Activated CD4-positive, alpha-beta T cell treated with anti-CD3 and anti-CD28 coated beads, Interleukin-2, amount 10 ng/mL, durations not matched to agents 24 days and 14 days (primary cell): ENCODE results near the gene MUC13. TPM values are rescaled to one million over a fixed set of nuclear protein-coding genes. Genes with fewer than 3 reads are reported as not detected.

ENCODE experiments used
- DNase-seq: peaks from one replicate; pipeline ENCODE4 v3.0.0; 2022
- H3K27ac Mint-ChIP-seq: one replicate; pipeline ENCODE4 v1.8.0; 2022; ENCODE audit warnings: mild to moderate bottlenecking, mixed read lengths
- H3K27me3 Mint-ChIP-seq: one replicate; pipeline ENCODE4 v1.8.0; 2022; ENCODE audit warnings: mixed read lengths
- H3K36me3 Mint-ChIP-seq: one replicate; pipeline ENCODE4 v1.8.0; 2022; ENCODE audit warnings: low read depth, mild to moderate bottlenecking, mixed read lengths
- H3K4me1 Mint-ChIP-seq: one replicate; pipeline ENCODE4 v1.8.0; 2021; ENCODE audit warnings: mixed read lengths
- H3K4me3 Mint-ChIP-seq: one replicate; pipeline ENCODE4 v1.8.0; 2022; ENCODE audit warnings: mild to moderate bottlenecking, moderate library complexity, mixed read lengths
- H3K9me3 Mint-ChIP-seq: one replicate; pipeline ENCODE4 v1.8.0; 2021; ENCODE audit warnings: mixed read lengths
- intact Hi-C: fragments of 100-400 bp; cut with micrococcal nuclease; formaldehyde crosslinking; loops from one replicate; pipeline ENCODE4 v1.15.1; 2023
- total RNA-seq: library from RNA; stranded (reverse); gene quantifications from 2 replicates; pipeline ENCODE4 v1.2.3, GENCODE V29; 2022

The MUC13 gene
- total RNA-seq, 1 donor from 2014 or later: not detected

DNA sequence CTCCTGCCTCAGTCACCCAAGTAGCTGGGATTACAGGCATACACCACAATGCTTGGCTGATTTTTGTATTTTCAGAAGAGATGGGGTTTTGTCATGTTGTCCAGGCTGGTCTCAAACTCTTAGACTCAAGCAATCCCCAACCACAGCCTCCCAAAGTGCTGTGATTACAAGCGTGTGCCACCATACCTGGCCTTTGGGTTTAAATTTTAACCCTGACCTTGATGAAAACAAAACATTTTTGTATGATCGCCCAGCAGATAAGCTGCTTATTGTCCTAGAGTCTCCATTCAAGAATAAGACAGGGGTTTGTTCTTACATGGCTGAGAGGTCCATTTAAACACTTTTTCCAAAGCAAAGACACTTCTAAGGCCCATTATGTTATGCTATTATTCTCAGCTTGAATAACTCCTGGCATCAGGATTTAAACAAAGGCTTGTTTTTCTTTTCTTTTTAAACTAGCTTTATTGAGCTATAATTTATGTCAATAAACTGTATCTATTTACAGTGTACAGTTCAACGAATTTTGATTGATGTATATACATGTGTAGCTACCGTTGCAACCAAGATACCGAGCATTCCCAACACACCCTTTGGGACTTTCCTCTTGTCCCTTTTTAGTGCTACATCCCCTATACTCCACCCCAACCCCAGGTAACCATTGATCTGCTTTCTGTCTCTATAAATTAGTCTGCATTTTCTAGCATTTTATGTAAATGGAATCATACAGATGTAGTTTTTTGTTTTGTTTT, 1.4 kb upstream of the MUC13 start:
- no peaks in the 10 kb centered on the region for H3K36me3 Mint-ChIP-seq
- intact Hi-C loops: no loop called here
- H3K9me3 Mint-ChIP-seq: no peaks in the 10 kb centered on the region
- H3K4me3 Mint-ChIP-seq: no peak overlapping the region
- DNase-seq: no peak
- H3K4me1 Mint-ChIP-seq: peaks cover 2% of the 10 kb centered on the region
- H3K27ac Mint-ChIP-seq: no peak overlapping the region
- H3K27me3 Mint-ChIP-seq: peaks cover 39% of the 10 kb centered on the region

- no peaks in the 10 kb centered on the region for H3K9me3 Mint-ChIP-seq
- peaks cover 2% of the 10 kb centered on the region for H3K4me1 Mint-ChIP-seq
- no peak overlapping the region for H3K4me3 Mint-ChIP-seq
- no peaks in the 10 kb centered on the region for H3K36me3 Mint-ChIP-seq
- intact Hi-C loops: no loop called here
- peaks cover 43% of the 10 kb centered on the region for H3K27me3 Mint-ChIP-seq
- no peak for DNase-seq
- H3K27ac Mint-ChIP-seq: no peak overlapping the region
Measured at GRCh38 chr3:124935264-124935663, 713 bp upstream of the MUC13 start.

DNA sequence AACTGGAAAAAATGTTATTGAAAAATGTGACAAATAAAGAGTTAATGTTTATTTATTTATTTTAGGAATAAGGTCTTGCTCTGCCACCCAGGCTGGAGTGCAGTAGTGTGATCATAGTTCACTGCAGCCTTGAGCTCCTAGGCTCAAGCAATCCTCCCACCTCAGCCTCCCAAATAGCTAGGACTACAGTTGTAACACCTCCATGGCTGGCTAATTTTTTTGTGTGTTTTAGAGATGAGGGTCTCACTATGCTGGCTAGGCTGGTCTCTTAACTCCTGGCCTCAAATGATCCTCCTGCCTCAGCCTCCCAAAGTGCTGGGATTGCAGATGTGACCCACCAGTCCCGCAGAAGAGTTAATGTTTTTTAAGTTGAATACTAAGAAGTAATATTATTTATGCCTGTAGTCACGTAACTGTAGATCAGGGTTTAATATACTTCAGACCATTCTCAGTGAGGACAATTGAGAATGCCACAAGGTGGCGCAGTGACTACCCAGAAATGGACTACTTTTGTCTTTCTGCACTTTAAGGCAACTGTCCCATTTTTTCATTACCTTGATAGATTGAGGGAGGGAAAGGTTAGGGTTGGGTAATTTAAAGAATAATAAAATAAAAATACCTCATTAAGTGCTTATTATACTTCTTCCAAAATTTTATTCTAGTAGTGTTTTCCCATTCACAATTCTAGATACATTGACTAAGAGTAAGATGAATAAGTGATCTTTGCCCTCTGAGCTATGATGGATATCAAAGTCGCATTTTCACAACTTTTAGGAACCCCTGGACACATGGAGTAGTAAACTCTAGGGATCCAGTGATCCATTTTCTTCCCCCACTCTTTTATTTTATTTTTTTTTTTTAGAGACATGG, 6.0 kb downstream of the MUC13 start:
- DNase-seq: peak; percentile 87
- no peak overlapping the region for H3K27ac Mint-ChIP-seq
- H3K27me3 Mint-ChIP-seq: peaks cover 44% of the 10 kb centered on the region
- intact Hi-C loops: loop anchor here (1.0 kb wide), 3 partner anchors 274 to 657 kb away; no protein-coding TSS in a partner anchor
- no peak overlapping the region for H3K4me3 Mint-ChIP-seq
- peaks cover 6% of the 10 kb centered on the region for H3K4me1 Mint-ChIP-seq
- no peaks in the 10 kb centered on the region for H3K36me3 Mint-ChIP-seq
- H3K9me3 Mint-ChIP-seq: no peaks in the 10 kb centered on the region

GRCh38 chr3:124927574-124928045, 6.9 kb downstream of the MUC13 start:
- Mint-ChIP-seq H3K4me1 (peaks cover 4% of the 10 kb centered on the region), H3K27me3 (peaks cover 44% of the 10 kb centered on the region), H3K27ac (no peak overlapping the region), H3K9me3 (no peaks in the 10 kb centered on the region), H3K36me3 (no peaks in the 10 kb centered on the region), H3K4me3 (no peak overlapping the region)
- DNase-seq: no peak
- intact Hi-C loops: loop anchor here (1.0 kb wide), 3 partner anchors 275 to 658 kb away; no protein-coding TSS in a partner anchor

DNA sequence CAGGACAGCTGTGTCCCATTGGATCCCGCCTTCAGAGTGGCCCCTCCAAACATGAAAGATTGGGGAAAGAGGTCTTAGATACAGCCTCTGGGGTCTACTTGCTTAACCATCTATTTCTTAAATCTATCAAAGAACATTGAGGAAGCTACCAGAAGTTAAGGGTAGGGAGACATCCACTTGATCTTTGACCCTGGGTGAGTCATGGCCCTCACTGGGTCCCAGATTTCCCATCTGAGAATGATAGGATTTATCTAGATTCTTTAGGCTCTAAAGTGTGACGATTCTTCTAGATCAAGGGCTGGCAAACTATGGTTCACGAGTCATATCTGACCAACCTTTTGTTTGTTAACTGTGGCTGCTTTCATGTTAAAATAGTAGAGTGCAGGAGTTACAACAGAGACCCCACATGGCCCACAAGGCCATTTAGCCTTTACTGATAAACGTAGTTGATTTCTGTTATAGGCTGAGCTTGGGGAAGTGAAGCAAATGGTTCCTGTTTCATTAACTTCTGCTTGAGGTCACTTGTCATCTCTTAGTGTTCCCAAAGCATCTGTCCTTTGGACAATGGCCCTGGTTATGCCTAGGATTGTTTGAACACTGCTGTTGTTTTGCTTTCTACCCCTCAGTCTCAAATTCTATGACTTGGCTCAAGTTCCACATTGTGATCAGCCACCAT, 8.0 kb downstream of the MUC13 start:
- H3K36me3 Mint-ChIP-seq: no peaks in the 10 kb centered on the region
- H3K27ac Mint-ChIP-seq: no peak overlapping the region
- peaks cover 3% of the 10 kb centered on the region for H3K4me1 Mint-ChIP-seq
- DNase-seq: no peak
- H3K4me3 Mint-ChIP-seq: no peak overlapping the region
- intact Hi-C loops: no loop called here
- H3K9me3 Mint-ChIP-seq: no peaks in the 10 kb centered on the region
- H3K27me3 Mint-ChIP-seq: peaks cover 46% of the 10 kb centered on the region

- Mint-ChIP-seq H3K4me3 (no peak overlapping the region), H3K27ac (no peak overlapping the region), H3K9me3 (no peaks in the 10 kb centered on the region), H3K4me1 (peaks cover 3% of the 10 kb centered on the region), H3K36me3 (no peaks in the 10 kb centered on the region), H3K27me3 (peaks cover 44% of the 10 kb centered on the region)
- DNase-seq: no peak
- intact Hi-C loops: no loop called here
Measured at GRCh38 chr3:124924741-124925140, 9.8 kb downstream of the MUC13 start.

DNA sequence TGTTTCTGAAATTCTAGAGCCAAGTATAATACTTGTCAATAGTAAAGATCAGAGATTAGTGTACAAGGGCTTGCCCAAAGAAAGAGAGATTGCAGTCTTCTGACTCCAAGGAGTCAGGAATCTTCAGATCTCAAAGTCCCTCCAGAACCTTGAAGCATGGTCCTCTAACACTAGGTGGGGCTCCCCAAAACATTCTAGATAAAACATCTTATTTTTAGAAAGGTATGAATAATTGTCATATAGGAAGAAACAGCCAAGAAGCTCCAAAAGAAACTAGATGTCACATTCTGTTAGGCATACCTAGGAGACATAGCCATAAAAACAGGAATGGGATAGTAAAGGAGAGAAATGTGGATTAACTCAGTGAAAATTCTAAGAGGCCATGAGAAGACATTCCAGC, 10.7 kb downstream of the MUC13 start:
- peaks cover 45% of the 10 kb centered on the region for H3K27me3 Mint-ChIP-seq
- H3K9me3 Mint-ChIP-seq: no peaks in the 10 kb centered on the region
- DNase-seq: no peak
- H3K4me1 Mint-ChIP-seq: peaks cover 3% of the 10 kb centered on the region
- no peak overlapping the region for H3K4me3 Mint-ChIP-seq
- intact Hi-C loops: no loop called here
- no peak overlapping the region for H3K27ac Mint-ChIP-seq
- no peaks in the 10 kb centered on the region for H3K36me3 Mint-ChIP-seq

DNA sequence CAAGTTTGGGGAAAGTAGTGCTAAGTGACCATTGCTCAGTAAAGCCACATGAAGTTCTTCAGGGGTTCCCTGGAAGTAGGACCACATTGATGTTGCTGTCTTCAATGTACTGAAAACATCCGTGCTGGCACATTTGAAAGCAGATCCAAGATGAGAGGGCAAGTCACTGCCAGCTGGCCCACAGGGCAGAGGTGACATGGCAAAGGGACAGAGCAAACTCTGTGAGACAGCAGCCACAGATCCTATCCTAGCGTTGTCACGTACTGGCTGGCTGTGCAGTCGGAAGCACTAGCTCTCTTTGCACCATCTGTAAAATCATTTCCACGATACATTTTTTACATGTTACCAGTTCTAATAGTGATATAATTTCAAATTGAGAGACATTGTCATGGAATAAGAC, 13.8 kb downstream of the MUC13 start:
- Mint-ChIP-seq H3K4me3 (no peak overlapping the region), H3K4me1 (no peaks in the 10 kb centered on the region), H3K36me3 (no peaks in the 10 kb centered on the region), H3K9me3 (no peaks in the 10 kb centered on the region), H3K27me3 (peaks cover 51% of the 10 kb centered on the region), H3K27ac (no peak overlapping the region)
- intact Hi-C loops: no loop called here
- no peak for DNase-seq

- peaks cover 50% of the 10 kb centered on the region for H3K27me3 Mint-ChIP-seq
- H3K9me3 Mint-ChIP-seq: no peaks in the 10 kb centered on the region
- no peaks in the 10 kb centered on the region for H3K36me3 Mint-ChIP-seq
- DNase-seq: no peak
- no peaks in the 10 kb centered on the region for H3K4me1 Mint-ChIP-seq
- intact Hi-C loops: no loop called here
- no peak overlapping the region for H3K4me3 Mint-ChIP-seq
- H3K27ac Mint-ChIP-seq: no peak overlapping the region
Measured at GRCh38 chr3:124919756-124920155, 14.8 kb downstream of the MUC13 start.

DNA sequence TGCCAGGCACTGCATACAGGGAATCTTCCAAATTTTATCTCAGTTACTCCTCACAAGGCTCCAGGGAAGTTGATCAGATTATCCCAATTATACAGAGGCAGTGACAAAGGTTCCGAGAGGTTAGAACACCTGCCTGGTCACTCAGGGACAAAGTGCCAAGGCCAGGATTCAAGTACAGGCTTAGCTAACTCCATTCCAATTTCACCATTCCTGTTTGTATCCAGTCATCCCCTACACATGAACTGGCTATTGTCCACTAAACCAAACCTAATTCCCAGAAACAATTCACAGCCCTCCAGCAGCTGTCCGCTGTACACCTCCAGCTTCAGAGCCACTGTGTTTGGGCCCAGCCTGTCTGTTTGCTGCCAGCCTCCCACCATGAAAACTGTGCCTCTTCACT, 16.0 kb downstream of the MUC13 start:
- intact Hi-C loops: no loop called here
- peaks cover 42% of the 10 kb centered on the region for H3K27me3 Mint-ChIP-seq

GRCh38 chr3:124916837-124917409, 17.6 kb downstream of the MUC13 start:
- Mint-ChIP-seq H3K4me1 (no peaks in the 10 kb centered on the region), H3K4me3 (no peak overlapping the region), H3K27me3 (peaks cover 38% of the 10 kb centered on the region), H3K36me3 (no peaks in the 10 kb centered on the region), H3K9me3 (no peaks in the 10 kb centered on the region), H3K27ac (no peak overlapping the region)
- DNase-seq: no peak
- intact Hi-C loops: no loop called here

More for the DNA sequence above, 16.0 kb downstream of the MUC13 start:
- Mint-ChIP-seq H3K4me3 (no peak overlapping the region), H3K4me1 (no peaks in the 10 kb centered on the region), H3K36me3 (no peaks in the 10 kb centered on the region), H3K9me3 (no peaks in the 10 kb centered on the region), H3K27ac (no peak overlapping the region)
- no peak for DNase-seq

DNA sequence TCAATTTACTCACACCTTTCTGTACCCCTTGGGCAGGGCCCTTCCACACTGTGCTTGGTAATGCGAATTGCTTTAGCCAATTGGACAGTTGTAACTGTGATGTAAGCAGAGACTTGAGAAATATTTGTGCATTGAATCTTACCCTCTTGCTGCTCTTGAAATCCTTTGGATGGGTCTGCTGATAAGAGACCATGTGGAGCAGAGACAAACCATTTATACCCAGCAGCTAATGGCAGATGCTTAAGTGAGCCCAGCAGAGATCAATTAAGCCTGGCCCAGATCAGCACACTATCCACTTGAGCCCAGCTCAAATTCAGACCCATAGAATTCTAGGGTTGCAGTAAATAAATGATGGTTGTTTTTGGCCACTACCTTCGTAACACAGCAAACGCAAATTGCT, 19.3 kb downstream of the MUC13 start:
- H3K27me3 Mint-ChIP-seq: peaks cover 36% of the 10 kb centered on the region
- no peak for DNase-seq
- no peaks in the 10 kb centered on the region for H3K36me3 Mint-ChIP-seq
- H3K27ac Mint-ChIP-seq: no peak overlapping the region
- no peaks in the 10 kb centered on the region for H3K4me1 Mint-ChIP-seq
- intact Hi-C loops: no loop called here
- H3K4me3 Mint-ChIP-seq: no peak overlapping the region
- no peaks in the 10 kb centered on the region for H3K9me3 Mint-ChIP-seq

- Mint-ChIP-seq H3K36me3 (no peaks in the 10 kb centered on the region), H3K9me3 (no peaks in the 10 kb centered on the region), H3K4me3 (no peak overlapping the region), H3K4me1 (no peaks in the 10 kb centered on the region), H3K27ac (no peak overlapping the region), H3K27me3 (peaks cover 24% of the 10 kb centered on the region)
- DNase-seq: no peak
- intact Hi-C loops: no loop called here
Measured at GRCh38 chr3:124907957-124908356, 26.6 kb downstream of the MUC13 start.
